Fibroblast of the aortic adventitia (primary cell): ENCODE results near the gene UPB1. TPM values are rescaled to one million over a fixed set of nuclear protein-coding genes. Genes with fewer than 3 reads are reported as not detected.

ENCODE experiments used
- DNase-seq: peaks from one replicate; pipeline ENCODE4 v3.0.0-alpha.2; 2010; ENCODE audit warnings: low read depth
- H3K4me3 ChIP-seq: 2 replicates; pipeline ENCODE4 v1.5.1; 2011; ENCODE audit warnings: low read depth, mild to moderate bottlenecking, control low read depth, low read length, moderate library complexity
- CTCF ChIP-seq: IDR thresholded peaks from 2 replicates; pipeline ENCODE4 v1.5.1; 2011; ENCODE audit warnings: mild to moderate bottlenecking, low read length, control low read depth, inconsistent platforms; ENCODE audit not compliant: insufficient read depth
- total RNA-seq: library from RNA; depleted of rRNA; stranded (reverse); fragments of >200 nt; gene quantifications from 2 replicates; pipeline ENCODE4 v1.2.3, GENCODE V29; 2012; ENCODE audit warnings: low replicate concordance

UPB1 gene
- total RNA-seq, 1 donor = not detected

DNA sequence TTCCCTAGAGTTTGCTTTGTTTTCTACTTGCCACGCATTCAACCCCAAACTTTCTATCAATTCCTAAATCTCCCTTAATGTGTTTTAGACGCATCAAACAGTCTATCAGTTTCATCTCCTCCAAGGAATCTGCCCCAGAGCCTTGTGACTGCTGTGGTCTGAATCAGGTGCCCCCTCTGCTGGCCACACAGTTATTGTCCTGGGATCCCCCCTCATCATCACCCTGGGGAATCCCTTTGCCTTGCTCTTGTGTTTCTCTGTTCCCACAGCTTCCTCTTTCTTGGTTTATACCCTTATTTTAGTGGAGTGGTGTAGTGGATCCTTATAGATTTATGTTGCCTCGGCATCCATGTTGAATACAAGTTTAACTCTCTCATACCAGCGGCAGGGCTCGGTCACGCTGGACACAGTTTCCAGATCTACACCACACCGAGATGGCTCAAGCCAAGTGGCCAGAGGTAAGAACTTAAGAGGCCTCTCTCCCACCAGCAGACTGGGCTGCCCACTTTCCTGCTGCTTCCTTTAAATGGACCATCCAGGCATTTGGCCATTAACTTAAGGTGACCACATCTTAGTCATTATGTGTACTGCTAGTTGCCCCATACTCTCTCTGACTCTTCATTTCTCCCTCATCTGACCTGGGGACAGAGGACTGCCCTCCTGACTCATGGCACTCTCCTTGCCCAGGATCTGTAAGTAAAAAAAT is 8.2 kb downstream of the UPB1 start:
- peak; percentile 65 for DNase-seq
- TF ChIP-seq CTCF = peak; percentile 72

DNA sequence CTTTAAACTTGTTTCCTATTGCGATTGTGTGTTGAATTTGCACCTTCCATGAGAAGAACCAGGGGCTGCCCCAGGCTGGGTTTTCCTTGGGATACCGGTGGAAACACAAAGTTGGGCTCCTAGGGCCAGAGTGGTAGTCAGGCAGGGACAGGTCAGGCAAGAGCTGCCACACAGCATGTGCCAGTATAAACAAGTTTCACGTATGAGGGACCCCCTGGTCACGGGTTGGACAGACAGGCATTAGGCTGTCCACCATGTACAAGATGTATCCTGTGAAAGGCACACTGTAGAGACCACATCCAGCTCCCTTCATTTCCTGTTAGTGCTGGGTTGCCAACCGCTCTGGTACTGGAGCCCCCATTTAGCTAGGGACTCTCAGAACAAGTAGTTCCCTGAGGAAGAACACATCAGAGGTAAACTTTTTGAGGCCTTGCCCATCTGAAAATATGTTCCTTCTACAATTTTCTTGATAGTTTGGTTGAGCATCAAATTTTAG is 8.8 kb downstream of the UPB1 start:
- no peak for DNase-seq
- TF ChIP-seq CTCF = no peak
- H3K4me3 ChIP-seq = no peak overlapping the region

More for the DNA sequence above, 8.2 kb downstream of the UPB1 start:
- H3K4me3 ChIP-seq = no peak overlapping the region

DNA sequence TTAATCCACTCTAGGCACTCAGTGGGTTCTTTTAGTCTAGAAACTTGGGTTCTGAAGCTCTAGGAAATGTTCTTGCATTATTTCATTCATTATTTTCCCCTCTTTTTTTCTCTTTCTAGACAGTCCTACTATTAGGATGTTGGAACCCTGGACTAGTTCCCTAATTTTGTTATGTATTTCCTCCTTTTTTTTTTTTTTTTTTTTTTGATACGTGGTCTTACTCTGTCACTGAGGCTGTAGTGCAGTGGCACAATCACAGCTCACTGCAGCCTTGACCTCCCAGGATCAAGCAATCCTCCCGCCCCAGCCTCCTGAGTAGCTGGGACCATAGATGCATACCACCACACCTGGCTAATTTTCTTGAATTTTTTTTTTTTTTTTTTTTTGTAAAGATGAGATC is 9.4 kb downstream of the UPB1 start:
- no peak for DNase-seq
- no peak overlapping the region for H3K4me3 ChIP-seq
- TF ChIP-seq CTCF = no peak

DNA sequence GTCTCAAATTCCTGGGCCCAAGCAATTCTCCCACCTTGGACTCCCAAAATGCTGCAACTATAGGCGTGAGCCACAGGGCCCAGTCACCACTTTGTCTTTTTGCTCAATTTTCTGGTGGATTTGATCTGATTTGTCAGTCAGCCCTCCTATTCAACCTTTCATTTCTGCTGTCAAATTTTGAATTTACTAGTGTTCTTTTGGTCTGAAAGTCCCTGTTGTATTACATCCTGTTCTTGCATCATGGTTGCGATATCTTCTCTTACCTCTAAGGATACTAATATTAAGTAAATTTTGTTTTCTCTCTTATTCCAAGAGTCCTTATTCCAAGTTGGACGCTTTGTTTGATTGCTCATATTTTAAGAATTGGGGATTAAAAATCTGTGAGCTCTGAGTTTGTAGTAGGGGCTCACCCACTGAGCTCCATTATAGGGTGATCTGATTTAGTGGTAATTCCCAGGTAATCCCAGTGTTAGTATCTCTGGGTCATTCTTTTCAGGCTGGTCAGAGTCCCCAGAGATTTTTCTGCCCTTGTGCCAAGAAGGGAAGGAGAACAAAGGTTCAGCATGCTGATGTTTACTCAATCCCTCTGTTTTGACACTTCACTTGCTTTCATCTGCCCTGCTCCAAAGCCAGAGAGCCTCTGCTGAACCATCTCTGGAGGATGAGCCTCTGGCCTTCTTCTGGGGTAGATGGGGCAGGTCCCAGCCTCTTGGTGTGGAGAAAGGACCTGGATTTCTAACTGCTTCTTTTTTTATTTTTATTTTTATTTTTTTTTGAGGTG is 10.0 kb downstream of the UPB1 start:
- no peak for TF ChIP-seq CTCF
- no peak overlapping the region for H3K4me3 ChIP-seq
- DNase-seq = peak; percentile 51

- no peak for TF ChIP-seq CTCF
Observed at GRCh38 chr22:24506802-24507438, 11.8 kb downstream of the UPB1 start.

DNA sequence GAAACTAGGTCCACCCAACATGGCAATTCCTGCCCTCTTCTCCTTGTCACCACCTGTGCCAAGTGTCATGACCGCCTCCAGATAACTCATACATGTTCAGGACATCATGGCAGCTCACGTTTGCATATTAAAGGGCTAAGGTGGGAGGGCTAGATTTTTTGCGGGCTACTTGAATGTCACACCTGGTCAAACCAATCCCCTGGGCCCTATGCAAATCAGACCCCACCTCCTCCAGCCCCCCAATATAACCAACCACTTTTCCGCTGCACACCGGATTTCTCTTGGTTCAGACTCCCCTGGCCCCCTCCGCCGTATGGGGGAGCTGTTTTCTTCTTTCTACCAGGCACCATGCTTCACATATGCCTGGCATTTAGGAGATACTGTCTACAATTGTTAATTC is 12.6 kb downstream of the UPB1 start:
- no peak for DNase-seq
- TF ChIP-seq CTCF = no peak
- H3K4me3 ChIP-seq = no peak overlapping the region

More at GRCh38 chr22:24506802-24507438, 11.8 kb downstream of the UPB1 start:
- DNase-seq = no peak
- no peak overlapping the region for H3K4me3 ChIP-seq
